GM03348 (cell line): ENCODE results near the gene TRIP13.
"Not testable (repeated sequence)": the region's sequence is repeated elsewhere in the genome, so short reads cannot be mapped to it uniquely, and the experiment has no call there.

Experiments
- DNase-seq: peaks from one replicate; pipeline ENCODE4 v3.0.0; 2012; ENCODE audit warnings: low spot score

Gene TRIP13

DNA sequence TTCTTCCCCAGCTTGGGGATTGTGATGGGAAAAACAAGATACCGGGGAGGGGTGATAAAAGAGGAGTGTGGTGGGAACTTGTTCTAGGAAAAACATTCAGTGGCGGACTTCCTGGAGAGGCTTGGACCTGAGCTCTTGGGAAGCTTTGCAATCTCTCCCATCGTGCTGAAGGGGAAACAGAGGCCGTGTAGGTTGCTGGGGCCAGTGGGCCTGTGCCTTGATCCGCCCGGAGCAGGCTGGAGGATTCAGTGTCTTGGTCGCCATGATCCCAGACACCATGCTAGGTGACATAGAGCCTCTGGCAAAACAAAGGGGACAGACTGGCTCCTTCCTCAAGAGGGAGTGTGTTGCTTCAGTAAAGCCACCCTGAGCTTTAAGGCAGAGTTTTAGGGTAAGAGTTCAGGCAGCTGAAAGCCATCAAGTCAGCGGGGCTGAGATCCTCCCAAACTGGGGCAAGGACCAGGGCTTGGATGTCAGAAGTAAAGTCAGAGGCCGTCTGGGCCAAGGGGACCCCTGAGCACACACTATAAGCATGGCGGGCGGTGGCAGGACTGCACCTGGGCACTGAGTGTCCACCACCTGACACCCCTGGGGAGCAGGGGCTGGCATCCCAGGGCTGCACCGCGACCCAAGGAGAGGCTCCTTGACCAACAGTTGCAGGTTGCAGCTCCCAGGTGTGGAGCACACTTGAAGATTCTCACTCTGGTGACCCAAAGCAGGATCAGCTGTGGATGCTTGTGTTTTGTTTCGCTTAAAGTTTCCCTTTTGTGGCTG is 44.7 kb downstream of the TRIP13 start:
- no peak for DNase-seq

GRCh38 chr5:939368-939767 is 46.7 kb downstream of the TRIP13 start:
- no peak for DNase-seq

DNA sequence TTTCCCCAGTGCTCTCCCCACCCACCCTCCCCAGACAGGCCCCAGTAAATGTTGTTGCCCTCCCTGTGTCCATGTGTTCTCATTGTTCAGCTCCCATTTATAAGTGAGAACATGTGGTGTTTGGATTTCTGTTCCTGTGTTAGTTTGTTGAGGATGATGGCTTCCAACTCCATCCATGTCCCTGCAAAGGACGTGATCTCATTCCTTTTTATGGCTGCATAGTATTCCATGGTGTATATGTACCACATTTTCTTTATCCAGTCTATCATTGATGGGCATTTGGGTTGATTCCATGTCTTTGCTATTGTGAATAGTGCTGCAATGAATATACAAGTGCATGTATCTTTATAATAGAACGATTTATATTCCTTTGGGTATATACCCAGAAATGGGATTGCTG is 48.1 kb downstream of the TRIP13 start:
- DNase-seq: not testable (repeated sequence)

DNA sequence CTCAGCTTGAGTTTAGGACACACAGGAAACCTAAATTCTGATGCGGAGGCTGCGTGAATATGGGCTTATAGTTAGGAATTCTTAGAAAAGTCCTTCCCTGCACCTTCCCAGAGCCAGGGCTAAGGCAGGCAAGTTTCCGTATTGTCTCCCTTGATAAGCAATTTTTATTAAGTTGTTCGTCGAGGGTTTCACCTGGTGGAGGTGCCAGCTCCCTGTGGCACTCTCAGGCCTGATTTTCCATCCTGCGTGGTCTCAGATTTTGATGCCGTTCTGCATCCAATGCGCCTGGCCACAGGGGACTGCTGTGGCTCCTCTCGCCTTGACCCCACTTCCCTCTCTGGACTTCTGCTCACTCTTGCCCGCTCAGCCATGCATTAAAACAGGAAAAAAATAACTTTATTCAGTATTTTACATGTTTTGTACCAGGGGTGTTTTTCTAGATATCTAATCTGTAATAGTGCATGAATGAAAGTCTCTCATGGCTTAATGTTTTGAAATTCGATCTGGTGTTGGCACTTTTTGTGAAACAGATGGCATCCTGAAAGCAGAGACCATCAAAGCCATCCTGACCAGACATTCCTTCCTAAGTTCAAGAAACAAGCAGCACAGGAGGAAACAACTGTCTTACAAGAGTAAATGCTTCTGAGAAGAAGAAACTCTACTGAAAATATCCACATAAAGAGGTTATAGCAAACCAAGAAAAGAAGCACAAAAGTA is 50.7 kb downstream of the TRIP13 start:
- DNase-seq: no peak

GRCh38 chr5:943918-944620 is 51.4 kb downstream of the TRIP13 start:
- no peak for DNase-seq

- DNase-seq: no peak
Measured at GRCh38 chr5:944621-944927, 51.9 kb downstream of the TRIP13 start.

DNA sequence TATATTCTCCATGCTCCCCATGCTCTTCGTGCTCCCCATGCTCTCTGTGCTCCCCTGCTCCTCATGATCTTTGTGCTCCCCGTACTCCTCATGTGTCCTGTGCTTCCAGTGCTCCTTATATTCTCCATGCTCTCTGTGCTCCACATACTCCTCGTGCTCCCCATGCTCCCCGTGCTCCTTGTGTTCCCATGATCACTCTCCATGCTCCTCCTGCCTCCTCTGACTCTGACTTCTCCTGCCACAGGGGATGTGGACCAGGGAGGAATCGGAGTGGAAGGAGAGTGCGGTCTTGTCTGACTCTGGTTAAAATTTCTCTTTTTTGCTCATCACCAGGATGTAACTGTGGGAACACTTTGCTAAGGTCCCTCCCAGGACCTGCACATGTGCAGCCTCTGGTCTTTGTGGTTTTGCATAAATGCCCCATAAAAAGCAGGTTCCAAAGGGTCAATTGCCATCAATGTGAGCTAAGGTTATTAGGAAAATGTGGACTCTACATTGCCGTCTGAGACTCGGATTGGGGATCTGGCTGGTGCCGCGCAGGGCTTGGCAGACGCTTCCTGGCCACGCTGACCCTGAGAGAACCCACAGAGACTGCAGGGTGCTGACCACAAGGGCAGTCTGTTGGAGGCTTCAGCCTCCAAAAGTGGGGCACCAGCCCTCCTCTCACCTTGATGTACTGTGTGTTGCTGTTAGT is 52.5 kb downstream of the TRIP13 start:
- DNase-seq: no peak

- DNase-seq: no peak
Measured at GRCh38 chr5:945691-946551, 53.2 kb downstream of the TRIP13 start.

DNA sequence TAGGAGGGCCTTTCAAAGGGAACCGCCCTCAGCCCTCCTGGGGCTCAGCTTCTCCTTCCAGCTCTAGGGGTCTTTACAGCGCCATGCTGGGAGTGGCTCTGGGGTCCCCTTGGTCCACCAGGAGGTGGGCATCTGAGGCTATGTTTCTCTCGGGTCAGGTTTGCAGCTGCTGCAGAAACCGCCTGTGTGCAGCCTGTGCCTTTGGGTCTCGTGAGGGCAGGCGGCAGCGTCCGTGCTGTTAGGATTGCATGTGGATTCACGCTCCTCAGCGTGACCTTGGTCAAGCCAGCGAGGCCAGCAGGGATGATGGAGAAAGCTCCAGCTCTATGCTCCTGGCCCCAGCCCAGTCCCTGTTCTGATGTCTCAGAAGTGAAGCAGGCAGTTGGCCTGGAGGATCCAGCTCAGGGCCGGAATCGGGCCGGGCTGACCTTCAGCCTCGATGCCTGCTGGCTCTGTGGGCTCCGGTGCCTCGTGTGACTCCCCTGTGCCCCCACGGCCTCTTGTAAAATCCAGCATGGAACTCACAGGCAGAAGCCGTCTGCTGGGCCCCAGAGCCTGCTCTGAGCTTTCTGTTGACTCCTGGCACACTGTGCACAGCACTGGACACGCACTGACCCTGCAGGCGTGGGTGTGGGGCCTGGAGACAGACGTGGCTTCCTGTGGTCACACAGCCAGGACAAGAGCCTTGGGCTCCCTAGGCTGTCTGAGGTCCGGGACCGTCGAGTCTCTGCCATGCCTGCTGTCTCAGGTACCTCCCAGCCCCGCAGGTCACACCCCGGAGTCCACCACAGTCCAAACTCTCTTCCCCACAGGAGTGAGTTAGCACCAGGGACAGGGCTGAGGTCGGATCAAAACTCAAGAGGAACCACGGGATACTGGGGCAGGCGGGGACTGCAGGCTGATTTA is 54.3 kb downstream of the TRIP13 start:
- DNase-seq: no peak

DNA sequence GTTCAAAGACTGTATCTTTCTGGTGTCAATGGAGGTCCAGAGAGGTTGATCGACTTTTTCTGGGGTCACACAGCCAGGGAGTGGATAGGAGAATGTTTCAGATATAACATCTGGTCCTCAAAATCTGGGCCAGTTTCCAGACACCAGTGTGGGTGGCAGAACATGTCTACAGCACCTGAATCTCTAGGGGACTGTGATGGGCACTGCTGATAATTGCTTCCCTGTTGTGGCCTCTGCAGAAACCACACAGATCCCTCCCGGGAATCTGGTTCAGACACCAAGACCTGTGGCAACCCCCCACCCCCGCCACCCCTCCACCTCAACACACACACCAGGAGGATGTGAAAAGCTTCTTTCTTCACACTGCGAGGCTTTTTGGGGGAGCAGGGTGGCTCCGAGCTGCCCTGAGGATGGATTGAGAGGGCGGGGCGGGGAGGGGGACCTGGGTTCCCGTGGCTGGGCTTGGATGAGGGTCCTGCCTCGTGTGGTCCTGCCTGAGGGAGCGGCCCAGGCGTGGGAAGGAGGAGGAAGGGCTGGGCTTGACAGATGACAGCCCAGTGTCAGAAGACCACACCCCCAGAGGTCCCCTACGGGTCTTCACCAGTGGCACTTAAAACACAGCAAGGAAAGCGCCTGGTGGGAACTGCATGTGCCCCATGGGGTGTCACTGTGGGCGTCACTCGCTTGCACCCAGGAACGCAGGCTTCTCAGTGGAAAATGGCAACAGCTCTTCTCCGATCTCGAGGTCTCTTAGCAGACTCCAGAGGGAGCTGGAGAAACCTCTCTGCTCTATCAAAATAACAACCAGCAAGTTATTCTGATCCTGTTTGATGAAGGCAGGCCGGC is 55.2 kb downstream of the TRIP13 start:
- DNase-seq: no peak

- no peak for DNase-seq
Measured at GRCh38 chr5:948472-949274, 56.0 kb downstream of the TRIP13 start.

- DNase-seq: no peak
Measured at GRCh38 chr5:949275-949543, 56.5 kb downstream of the TRIP13 start.

- no peak for DNase-seq
Measured at GRCh38 chr5:949815-950560, 57.3 kb downstream of the TRIP13 start.

DNA sequence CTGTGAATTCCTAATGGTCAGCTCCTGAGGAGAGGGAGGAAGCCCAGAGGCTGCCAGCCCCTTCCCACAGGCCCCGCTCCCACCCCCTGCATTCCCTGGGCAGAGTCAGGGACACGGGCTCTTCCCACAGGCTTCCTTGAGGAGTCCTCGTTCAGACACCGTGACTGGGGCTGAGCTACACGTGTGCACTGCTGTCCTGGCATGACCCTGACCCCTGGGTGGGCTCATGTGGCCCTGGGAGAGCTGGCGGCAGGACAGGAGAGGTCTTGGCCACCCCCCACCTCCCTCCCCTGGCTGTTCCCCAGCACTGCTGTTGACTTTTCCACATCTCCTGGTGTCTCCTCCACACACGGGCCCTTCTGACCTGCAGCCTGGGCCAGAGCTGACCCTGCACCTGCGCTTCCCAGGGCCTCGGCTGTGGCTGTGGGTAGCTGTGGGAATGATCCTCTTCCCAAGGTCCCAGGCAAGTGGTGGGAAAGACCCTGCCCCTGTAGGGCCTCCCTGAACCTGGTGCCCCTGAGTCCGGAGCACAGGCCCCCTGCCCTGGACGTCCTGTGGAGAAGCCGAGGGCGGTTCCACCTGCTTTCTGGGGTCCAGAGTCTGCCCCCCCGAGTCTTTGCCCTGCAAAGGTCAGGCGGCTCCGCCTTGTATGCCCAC is 59.4 kb downstream of the TRIP13 start:
- DNase-seq: no peak

GRCh38 chr5:952597-953271 is 60.0 kb downstream of the TRIP13 start:
- no peak for DNase-seq

- DNase-seq: no peak
Measured at GRCh38 chr5:953535-954449, 61.1 kb downstream of the TRIP13 start.
